HL-60/S4 treated with phorbol 12-myristate 13-acetate at 8.2 ng/mL for 4 days and 3 days (cell line): ENCODE measurements around the gene ACAT2.
"Not testable (repeated sequence)": the region's sequence is repeated elsewhere in the genome, so short reads cannot be mapped to it uniquely, and the experiment has no call there.

Source experiments
- in situ Hi-C: fragments of 300-500 bp; cut with MboI; formaldehyde crosslinking; loops from 2 replicates; pipeline ENCODE4 v1.15.0; 2022; ENCODE audit warnings: low sequenced_read_pairs

Gene ACAT2

DNA sequence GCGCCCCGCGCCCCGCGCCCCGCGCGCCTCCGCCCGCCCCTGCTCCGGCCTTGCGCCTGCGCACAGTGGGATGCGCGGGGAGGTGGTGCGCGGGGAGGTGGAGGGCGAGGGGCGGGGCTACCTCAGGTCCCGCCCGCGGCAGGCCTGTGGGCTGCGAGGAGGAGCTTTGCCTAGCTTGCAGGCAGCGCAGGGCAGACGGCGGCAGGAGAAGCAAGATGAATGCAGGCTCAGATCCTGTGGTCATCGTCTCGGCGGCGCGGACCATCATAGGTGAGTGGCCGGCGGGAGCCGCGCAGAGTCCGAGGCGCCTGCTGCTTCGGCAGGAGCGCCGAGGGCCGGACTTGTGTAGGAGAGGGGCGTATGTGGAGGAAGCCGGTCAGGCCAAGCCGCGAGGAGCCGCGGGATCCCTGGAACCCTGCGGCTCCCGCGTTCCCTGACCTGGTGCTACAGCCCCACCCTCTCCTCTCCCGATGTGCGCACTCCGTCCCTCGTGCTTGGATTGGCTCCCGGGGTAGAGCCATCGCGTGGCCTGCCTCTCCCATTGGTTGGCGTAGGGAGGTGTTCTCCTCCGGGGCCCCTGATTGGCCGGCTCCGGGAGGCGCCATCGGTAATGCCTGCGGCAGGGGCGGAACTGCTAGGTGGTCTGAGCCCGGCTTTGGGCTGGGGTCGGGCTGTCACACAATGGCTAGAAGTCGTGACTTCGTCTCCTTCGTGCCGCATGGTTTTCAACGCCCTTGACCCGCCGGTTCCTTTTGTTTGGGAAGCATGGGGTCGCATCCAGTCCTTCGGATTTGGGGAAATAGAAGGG lies at the start of gene ACAT2:
Gene ACAT2, plus strand, starts transcription at position 173 of the 808 bp plus-strand sequence. Its CDS starts 43 bp downstream, at position 216.
- in situ Hi-C loops: no loop called here

DNA sequence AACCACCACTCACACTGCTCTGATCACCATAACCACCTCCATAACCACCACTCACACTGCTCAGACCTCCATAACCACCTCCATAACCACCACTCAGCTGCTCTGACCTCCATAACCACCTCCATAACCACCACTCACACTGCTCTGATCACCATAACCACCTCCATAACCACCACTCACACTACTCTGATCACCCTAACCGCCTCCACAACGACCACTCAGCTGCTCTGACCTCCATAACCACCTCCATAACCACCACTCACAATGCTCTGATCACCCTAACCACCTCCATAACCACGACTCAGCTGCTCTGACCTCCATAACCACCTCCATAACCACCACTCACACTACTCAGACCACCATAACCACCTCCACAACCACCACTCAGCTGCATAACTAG lies 49.5 kb upstream of the ACAT2 start:
- in situ Hi-C loops: not testable (repeated sequence)

- in situ Hi-C loops: no loop called here
Observed at GRCh38 chr6:159713984-159714383, 47.9 kb upstream of the ACAT2 start.

DNA sequence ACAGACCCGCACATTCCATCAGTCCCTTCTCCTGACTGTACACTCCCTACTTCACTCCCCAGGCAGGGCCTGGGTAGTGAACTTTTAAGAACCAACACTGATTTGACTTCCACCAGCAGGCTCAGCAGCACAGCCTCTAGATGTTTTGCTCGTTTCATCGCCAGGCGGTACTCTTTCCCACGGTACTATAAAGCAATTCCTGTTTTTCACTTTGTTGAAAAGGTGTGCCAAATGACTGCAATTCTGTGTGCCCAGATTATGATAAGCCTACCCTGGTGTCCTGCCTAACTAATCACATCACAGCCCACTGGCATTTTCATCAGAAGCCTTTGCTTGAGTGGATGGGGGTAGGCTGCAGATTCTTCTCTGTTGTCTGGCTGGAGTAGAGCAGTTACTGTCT lies 47.4 kb upstream of the ACAT2 start:
- in situ Hi-C loops: no loop called here

- in situ Hi-C loops: no loop called here
Observed at GRCh38 chr6:159715166-159715565, 46.7 kb upstream of the ACAT2 start.

DNA sequence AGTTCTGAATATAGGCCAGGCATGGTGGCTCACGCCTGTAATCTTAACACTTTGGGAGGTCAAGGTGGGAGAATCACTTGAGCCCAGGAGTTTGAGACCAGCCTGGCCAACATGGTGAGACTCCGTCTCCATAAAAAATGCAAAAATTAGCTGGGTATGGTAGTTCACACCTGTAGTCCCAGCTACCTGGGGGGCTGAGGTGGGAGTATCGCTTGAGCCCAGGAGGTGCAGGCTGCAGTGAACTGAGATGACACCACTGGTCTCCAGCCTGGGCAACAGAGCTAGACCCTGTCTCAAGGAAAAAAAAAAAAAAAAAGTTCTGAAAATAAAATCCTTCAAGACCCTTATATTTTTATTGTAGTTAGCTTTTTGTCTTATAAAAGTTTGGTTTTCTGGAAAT lies 46.2 kb upstream of the ACAT2 start:
- in situ Hi-C loops: no loop called here

GRCh38 chr6:159716247-159717096 lies 45.4 kb upstream of the ACAT2 start:
- in situ Hi-C loops: no loop called here

DNA sequence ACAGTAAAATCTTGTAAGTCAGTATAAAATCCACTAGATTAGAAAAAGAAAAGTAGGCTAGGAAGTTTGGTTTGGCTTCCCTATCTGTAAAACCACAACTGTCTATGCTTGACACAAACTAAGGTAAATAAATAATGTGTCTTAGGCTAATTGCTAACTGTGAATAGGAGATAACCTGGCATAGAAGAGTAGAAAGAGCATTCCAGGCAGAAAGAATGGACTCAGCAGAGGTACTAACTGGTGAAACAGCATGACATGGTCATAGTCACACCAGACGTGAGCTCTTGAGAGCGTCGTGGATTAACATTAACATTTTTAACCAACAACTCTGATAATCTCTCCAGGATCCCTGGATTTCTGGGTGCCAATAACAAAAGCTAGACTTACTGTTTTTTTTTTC lies 43.2 kb upstream of the ACAT2 start:
- in situ Hi-C loops: no loop called here

DNA sequence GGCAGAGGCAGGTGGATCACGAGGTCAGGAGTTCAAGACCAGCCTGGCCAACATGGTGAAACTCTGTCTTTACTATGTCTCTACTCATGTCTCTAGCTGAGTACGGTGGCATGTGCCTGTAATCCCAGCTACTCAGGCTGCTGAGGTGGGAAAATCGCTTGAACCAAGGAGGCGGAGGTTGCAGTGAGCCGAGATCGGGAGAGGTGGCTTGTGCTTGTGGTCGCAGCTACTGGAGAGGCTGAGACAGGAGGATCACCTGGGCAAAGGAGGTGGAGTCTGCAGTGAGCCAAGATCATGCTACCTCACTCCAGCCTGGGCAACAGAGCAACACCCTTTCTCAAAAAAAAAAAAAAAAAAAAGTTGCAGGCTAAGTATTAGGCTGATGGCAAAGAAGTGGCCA lies 42.6 kb upstream of the ACAT2 start:
- in situ Hi-C loops: no loop called here

- in situ Hi-C loops: no loop called here
Observed at GRCh38 chr6:159720708-159721107, 41.1 kb upstream of the ACAT2 start.

DNA sequence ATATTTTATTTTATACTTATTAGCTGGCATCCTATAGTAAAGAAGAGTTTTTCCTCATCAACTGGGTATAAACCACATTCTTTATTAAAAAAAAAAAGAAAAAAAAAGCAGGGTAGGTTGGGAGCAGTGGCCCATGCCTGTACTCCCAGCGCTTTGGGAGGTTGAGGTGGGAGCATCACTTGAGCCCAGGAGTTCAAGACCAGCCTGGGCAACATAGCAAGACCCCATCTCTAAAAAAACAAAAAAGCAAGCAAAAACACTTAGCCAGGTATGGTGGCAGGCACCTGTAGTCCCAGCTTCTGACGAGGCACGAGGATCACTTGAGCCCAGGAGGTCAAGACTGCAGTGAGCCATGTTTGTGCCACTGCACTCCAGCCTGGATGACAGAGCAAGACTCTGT lies 39.9 kb upstream of the ACAT2 start:
- in situ Hi-C loops: not testable (repeated sequence)

GRCh38 chr6:159722655-159723054 lies 39.2 kb upstream of the ACAT2 start:
- in situ Hi-C loops: no loop called here

- in situ Hi-C loops: no loop called here
Observed at GRCh38 chr6:159723259-159723658, 38.6 kb upstream of the ACAT2 start.

DNA sequence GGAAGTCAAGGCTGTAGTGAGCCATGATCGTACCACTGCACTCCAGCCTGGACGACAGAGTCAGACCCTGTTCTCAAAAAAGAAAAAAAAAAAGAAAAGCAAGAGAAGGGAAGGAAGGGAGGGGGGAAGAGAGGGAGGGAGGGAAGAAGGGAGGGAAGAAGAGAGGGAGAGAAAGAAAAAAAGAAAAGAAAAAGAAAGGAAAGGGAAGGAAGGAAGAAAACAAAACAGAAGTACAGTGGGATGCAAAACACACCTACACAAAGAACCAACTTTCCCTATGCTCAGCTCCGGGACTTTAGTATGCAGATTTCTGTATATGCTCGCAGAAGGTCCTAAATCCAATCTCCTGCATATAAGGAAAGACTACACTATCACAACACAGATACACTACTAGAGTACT lies 37.1 kb upstream of the ACAT2 start:
- in situ Hi-C loops: no loop called here

GRCh38 chr6:159725208-159725607 lies 36.6 kb upstream of the ACAT2 start:
- in situ Hi-C loops: not testable (repeated sequence)

DNA sequence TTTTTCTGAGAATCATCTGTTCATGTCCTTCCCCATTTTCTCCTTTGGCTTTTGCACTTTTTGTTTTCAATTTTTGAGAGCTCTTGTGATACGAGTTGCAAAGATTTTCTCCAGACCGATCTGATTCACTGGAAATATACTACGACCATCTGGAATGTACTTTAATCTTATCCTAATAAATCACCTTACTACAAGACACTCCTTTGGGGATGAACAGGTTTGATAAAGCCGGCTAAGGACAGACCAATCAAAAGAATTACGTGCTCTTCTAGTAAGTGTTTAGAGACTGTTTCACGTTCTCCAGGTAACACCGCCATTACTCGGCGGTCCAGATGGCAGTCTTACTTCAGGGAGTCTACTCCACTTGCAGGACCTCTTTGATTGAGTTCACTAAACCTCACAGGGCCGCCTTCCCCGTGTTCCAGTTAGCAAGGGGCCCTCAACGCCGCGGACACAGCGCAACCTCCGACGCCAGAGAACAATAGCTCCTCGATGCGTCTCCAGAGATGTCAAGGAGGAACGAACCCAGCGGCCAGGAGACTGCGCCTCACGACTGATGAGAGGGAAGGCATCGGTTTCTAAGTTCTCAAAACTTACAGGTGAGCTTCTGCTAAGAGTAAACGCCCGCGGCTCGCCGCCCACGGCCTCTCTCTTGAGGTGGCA lies 35.5 kb upstream of the ACAT2 start:
- in situ Hi-C loops: no loop called here

DNA sequence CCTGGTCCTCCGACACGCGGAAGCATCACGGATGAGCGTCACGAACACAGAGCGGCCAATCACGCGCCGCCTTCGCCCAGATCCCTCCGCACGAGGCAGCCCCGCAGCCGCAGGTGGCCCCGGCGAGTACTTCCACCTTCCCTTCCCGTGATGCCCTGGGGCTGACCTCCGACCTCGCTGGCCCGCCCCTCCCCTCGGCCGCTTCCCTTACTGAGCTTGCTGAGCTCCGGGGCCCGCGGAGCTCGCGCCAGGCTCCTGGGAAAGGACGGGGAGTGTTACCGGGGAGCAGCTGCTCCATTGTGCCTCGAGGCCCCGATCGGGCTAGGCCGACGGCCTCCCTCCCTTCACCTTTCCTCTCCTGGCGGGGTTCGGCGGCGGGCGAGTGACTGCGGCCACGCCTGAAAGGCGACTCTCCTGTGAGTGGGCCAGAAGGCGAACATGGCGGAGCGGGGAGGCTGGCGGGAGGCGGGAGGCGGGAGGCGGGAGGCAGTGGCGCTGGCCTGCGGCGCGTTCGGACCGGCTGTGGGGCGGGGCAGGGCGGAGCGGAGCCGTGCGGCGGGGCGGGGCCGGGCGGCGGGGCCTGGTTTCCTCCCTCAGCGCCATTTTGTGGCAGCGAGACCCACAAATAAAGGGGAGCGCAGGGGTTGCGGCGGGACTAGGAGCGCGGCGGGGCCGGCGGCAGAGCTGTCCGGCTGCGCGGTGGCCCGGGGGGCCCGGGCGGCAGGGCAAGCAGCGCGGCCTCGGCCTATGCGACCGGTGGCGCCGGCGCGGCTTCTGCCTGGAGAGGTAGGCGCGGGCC lies 34.7 kb upstream of the ACAT2 start, which contains the start of gene WTAP:
Gene WTAP, plus strand, starts transcription at position 589 of the 799 bp plus-strand sequence. CDS start 8,760 bp downstream, outside the sequence.
- in situ Hi-C loops: no loop called here

GRCh38 chr6:159727717-159728445 lies 34.0 kb upstream of the ACAT2 start:
- in situ Hi-C loops: no loop called here

GRCh38 chr6:159728531-159728964 lies 33.3 kb upstream of the ACAT2 start:
- in situ Hi-C loops: no loop called here
